Activated CD8-positive, alpha-beta T cell treated with anti-CD3 and anti-CD28 coated beads, Interleukin-2, amount 10 ng/mL, durations not matched to agents 7 days and 5 days (primary cell): Measurements from ENCODE around the gene GNRHR. TPM values are rescaled to one million over a fixed set of nuclear protein-coding genes. Genes with fewer than 3 reads are reported as not detected.

ENCODE experiments used
- ATAC-seq: fragments of 150-1000 bp; cut with Tn5 transposase; one replicate; pipeline ENCODE4 v1.10.0; 2021; ENCODE audit warnings: moderate library complexity
- CTCF ChIA-PET: fragments of 350-600 bp; sonication (Branson Sonifier 250); formaldehyde crosslinking; loops from one replicate; lab custom pipeline; 2021; ENCODE audit warnings: antibody characterized with exemption; lab: Charles Lee
- POLR2A ChIA-PET: fragments of 350-600 bp; sonication (Branson Sonifier 250); formaldehyde crosslinking; loops from one replicate; lab custom pipeline; 2021; ENCODE audit warnings: antibody characterized with exemption; lab: Charles Lee
- DNase-seq: peaks from one replicate; pipeline ENCODE4 v3.0.0-alpha.2; 2020
- H3K27ac Mint-ChIP-seq: one replicate; pipeline ENCODE4 v1.8.0; 2021; ENCODE audit warnings: mild to moderate bottlenecking, mixed read lengths
- H3K27me3 Mint-ChIP-seq: one replicate; pipeline ENCODE4 v1.8.0; 2021; ENCODE audit warnings: low read depth, mixed read lengths
- H3K36me3 Mint-ChIP-seq: one replicate; pipeline ENCODE4 v1.8.0; 2021; ENCODE audit warnings: low read depth, mixed read lengths
- H3K4me1 Mint-ChIP-seq: one replicate; pipeline ENCODE4 v1.8.0; 2021; ENCODE audit warnings: low read depth, mixed read lengths
- H3K4me3 Mint-ChIP-seq: one replicate; pipeline ENCODE4 v1.8.0; 2021; ENCODE audit warnings: mild to moderate bottlenecking, mixed read lengths
- H3K9me3 Mint-ChIP-seq: one replicate; pipeline ENCODE4 v1.8.0; 2022; ENCODE audit warnings: mixed read lengths; ENCODE audit not compliant: insufficient read depth
- total RNA-seq, 2 experiments: library from RNA; stranded (reverse); gene quantifications; one replicate each; pipeline ENCODE4 v1.2.3, GENCODE V29; 2021

Gene GNRHR
- total RNA-seq, 2 experiments from 2014 or later = not detected

- no peak for DNase-seq
- POLR2A ChIA-PET = no interaction called here
- Mint-ChIP-seq H3K4me1 (peaks cover 8% of the 10 kb centered on the region), H3K36me3 (peaks cover 42% of the 10 kb centered on the region), H3K4me3 (no peak overlapping the region), H3K27ac (no peak overlapping the region), H3K9me3 (no peaks in the 10 kb centered on the region), H3K27me3 (no peaks in the 10 kb centered on the region)
- ATAC-seq = no peak
- CTCF ChIA-PET = interaction anchor here (2.0 to 2.7 kb wide), 2 partner anchors 20 kb away, joined by 6 to 9 read pairs; no protein-coding TSS in a partner anchor
Measured at GRCh38 chr4:67725981-67726380, 28.2 kb downstream of the GNRHR start.

- H3K4me1 Mint-ChIP-seq = peaks cover 8% of the 10 kb centered on the region
- CTCF ChIA-PET = interaction anchor here (2.7 kb wide), 1 partner anchor 21 kb away, joined by 9 read pairs; no protein-coding TSS in a partner anchor
- H3K9me3 Mint-ChIP-seq = no peaks in the 10 kb centered on the region
Measured at GRCh38 chr4:67725132-67725531, 29.1 kb downstream of the GNRHR start.

GRCh38 chr4:67723949-67724348 is 30.2 kb downstream of the GNRHR start:
- Mint-ChIP-seq H3K27me3 (no peaks in the 10 kb centered on the region), H3K9me3 (no peaks in the 10 kb centered on the region), H3K4me1 (peaks cover 8% of the 10 kb centered on the region), H3K4me3 (no peak overlapping the region), H3K36me3 (peaks cover 42% of the 10 kb centered on the region), H3K27ac (no peak overlapping the region)
- no peak for ATAC-seq
- CTCF ChIA-PET = interaction anchor here (1.5 to 2.7 kb wide), 2 partner anchors 9 to 22 kb away, joined by 5 to 9 read pairs; no protein-coding TSS in a partner anchor
- POLR2A ChIA-PET = no interaction called here
- DNase-seq = no peak

More at GRCh38 chr4:67725132-67725531, 29.1 kb downstream of the GNRHR start:
- no peak overlapping the region for H3K4me3 Mint-ChIP-seq
- H3K27me3 Mint-ChIP-seq = no peaks in the 10 kb centered on the region
- no peak overlapping the region for H3K27ac Mint-ChIP-seq
- no peak for DNase-seq
- H3K36me3 Mint-ChIP-seq = peaks cover 45% of the 10 kb centered on the region
- POLR2A ChIA-PET = no interaction called here
- ATAC-seq = no peak

GRCh38 chr4:67723341-67723740 is 30.8 kb downstream of the GNRHR start:
- H3K27me3 Mint-ChIP-seq = no peaks in the 10 kb centered on the region
- POLR2A ChIA-PET = no interaction called here
- no peak overlapping the region for H3K4me3 Mint-ChIP-seq
- DNase-seq = no peak
- peaks cover 8% of the 10 kb centered on the region for H3K4me1 Mint-ChIP-seq
- CTCF ChIA-PET = interaction anchor here (1.5 to 2.7 kb wide), 2 partner anchors 9 to 23 kb away, joined by 5 to 9 read pairs; no protein-coding TSS in a partner anchor
- H3K36me3 Mint-ChIP-seq = peaks cover 37% of the 10 kb centered on the region
- no peaks in the 10 kb centered on the region for H3K9me3 Mint-ChIP-seq
- no peak for ATAC-seq
- no peak overlapping the region for H3K27ac Mint-ChIP-seq

GRCh38 chr4:67721770-67722597 is 32.2 kb downstream of the GNRHR start:
- ChIA-PET POLR2A (no interaction called here), CTCF (interaction anchor here (1.9 kb wide), 1 partner anchor 25 kb away, joined by 9 read pairs; no protein-coding TSS in a partner anchor)
- Mint-ChIP-seq H3K4me1 (peaks cover 6% of the 10 kb centered on the region), H3K4me3 (no peak overlapping the region), H3K27ac (no peak overlapping the region), H3K27me3 (no peaks in the 10 kb centered on the region), H3K36me3 (peaks cover 38% of the 10 kb centered on the region), H3K9me3 (no peaks in the 10 kb centered on the region)
- ATAC-seq = no peak
- no peak for DNase-seq

- Mint-ChIP-seq H3K4me1 (peaks cover 6% of the 10 kb centered on the region), H3K36me3 (peaks cover 38% of the 10 kb centered on the region), H3K27me3 (no peaks in the 10 kb centered on the region), H3K4me3 (no peak overlapping the region), H3K9me3 (no peaks in the 10 kb centered on the region), H3K27ac (no peak overlapping the region)
- no peak for DNase-seq
- ATAC-seq = no peak
- ChIA-PET CTCF (interaction anchor here (1.9 kb wide), 1 partner anchor 25 kb away, joined by 9 read pairs; no protein-coding TSS in a partner anchor), POLR2A (interaction anchor here (0.6 kb wide), 1 partner anchor 142 kb away, joined by 3 read pairs; no protein-coding TSS in a partner anchor)
Measured at GRCh38 chr4:67721315-67721769, 32.8 kb downstream of the GNRHR start.

GRCh38 chr4:67719953-67720617 is 34.1 kb downstream of the GNRHR start:
- CTCF ChIA-PET = interaction anchor here (1.9 kb wide), 1 partner anchor 27 kb away, joined by 9 read pairs; no protein-coding TSS in a partner anchor
- POLR2A ChIA-PET = no interaction called here
- ATAC-seq (no peak), DNase-seq (no peak)
- Mint-ChIP-seq H3K27me3 (no peaks in the 10 kb centered on the region), H3K27ac (no peak overlapping the region), H3K36me3 (peaks cover 42% of the 10 kb centered on the region), H3K9me3 (no peaks in the 10 kb centered on the region), H3K4me3 (no peak overlapping the region), H3K4me1 (peaks cover 6% of the 10 kb centered on the region)

- CTCF ChIA-PET = no interaction called here
- H3K4me3 Mint-ChIP-seq = no peak overlapping the region
- peaks cover 15% of the 10 kb centered on the region for H3K4me1 Mint-ChIP-seq
- DNase-seq = no peak
- POLR2A ChIA-PET = no interaction called here
- H3K36me3 Mint-ChIP-seq = peaks cover 51% of the 10 kb centered on the region
- no peak overlapping the region for H3K27ac Mint-ChIP-seq
- no peaks in the 10 kb centered on the region for H3K9me3 Mint-ChIP-seq
- no peaks in the 10 kb centered on the region for H3K27me3 Mint-ChIP-seq
- no peak for ATAC-seq
Measured at GRCh38 chr4:67718848-67719247, 35.3 kb downstream of the GNRHR start.

GRCh38 chr4:67717586-67717985 is 36.6 kb downstream of the GNRHR start:
- H3K36me3 Mint-ChIP-seq = peaks cover 53% of the 10 kb centered on the region
- H3K27me3 Mint-ChIP-seq = no peaks in the 10 kb centered on the region
- no peak for DNase-seq
- no peak for ATAC-seq
- H3K27ac Mint-ChIP-seq = no peak overlapping the region
- H3K4me3 Mint-ChIP-seq = no peak overlapping the region
- no peaks in the 10 kb centered on the region for H3K9me3 Mint-ChIP-seq
- POLR2A ChIA-PET = no interaction called here
- H3K4me1 Mint-ChIP-seq = peaks cover 25% of the 10 kb centered on the region
- CTCF ChIA-PET = interaction anchor here (1.1 kb wide), 1 partner anchor 16 kb away, joined by 3 read pairs; no protein-coding TSS in a partner anchor

GRCh38 chr4:67714955-67715354 is 39.2 kb downstream of the GNRHR start:
- DNase-seq = no peak
- H3K4me1 Mint-ChIP-seq = peaks cover 18% of the 10 kb centered on the region
- no peak overlapping the region for H3K27ac Mint-ChIP-seq
- H3K4me3 Mint-ChIP-seq = no peak overlapping the region
- peaks cover 28% of the 10 kb centered on the region for H3K36me3 Mint-ChIP-seq
- POLR2A ChIA-PET = no interaction called here
- no peaks in the 10 kb centered on the region for H3K9me3 Mint-ChIP-seq
- CTCF ChIA-PET = interaction anchor here (3.1 kb wide), 1 partner anchor 31 kb away, joined by 16 read pairs; no protein-coding TSS in a partner anchor
- H3K27me3 Mint-ChIP-seq = no peaks in the 10 kb centered on the region
- no peak for ATAC-seq

GRCh38 chr4:67714248-67714583 is 40.0 kb downstream of the GNRHR start:
- Mint-ChIP-seq H3K27ac (no peak overlapping the region), H3K4me3 (no peak overlapping the region), H3K4me1 (peaks cover 18% of the 10 kb centered on the region), H3K36me3 (peaks cover 33% of the 10 kb centered on the region), H3K27me3 (no peaks in the 10 kb centered on the region), H3K9me3 (peaks cover 1% of the 10 kb centered on the region)
- POLR2A ChIA-PET = interaction anchor here (0.6 to 1.7 kb wide), 3 partner anchors 13 to 99 kb away, joined by 3 to 7 read pairs (median 3); partner anchors contain the start of gene UBA6
- CTCF ChIA-PET = interaction anchor here (0.7 to 3.1 kb wide), 2 partner anchors 25 to 32 kb away, joined by 3 to 16 read pairs; no protein-coding TSS in a partner anchor
- DNase-seq (no peak), ATAC-seq (no peak)
